Measurements from ENCODE around the gene UGT1A8.

The UGT1A8 gene

DNA sequence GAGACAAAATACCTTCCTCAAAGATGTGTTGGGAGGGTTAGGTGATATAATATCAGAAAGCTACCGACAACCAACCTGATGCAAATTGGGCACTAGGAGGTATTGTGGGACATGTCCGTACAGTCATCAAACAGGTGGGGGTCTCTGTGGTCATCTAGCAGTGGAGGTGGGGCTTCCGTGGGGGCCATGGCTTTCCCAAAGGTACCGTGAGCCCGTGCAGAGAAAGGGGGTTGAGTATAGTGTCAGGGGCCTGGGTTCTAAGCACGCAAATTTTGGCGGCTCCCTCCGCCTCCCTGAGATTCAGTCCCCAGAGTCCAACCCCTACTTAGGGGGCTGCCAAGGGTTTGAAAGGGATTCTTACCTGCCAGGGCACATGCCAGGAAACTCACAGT is 204.3 kb downstream of the UGT1A8 start:
- no peak for DNase-seq (ENCODE audit: low read depth, low spot score)
- H3K4me3 ChIP-seq (ENCODE audit: insufficient read length, low read depth): no peak overlapping the region
- TF ChIP-seq SUZ12 (IDR thresholded peaks at IDR 0.05; ENCODE audit: extremely low read depth, insufficient read depth, insufficient read length): no peak
- TF ChIP-seq ZNF274 (IDR thresholded peaks at IDR 0.05; ENCODE audit: low read depth, low read length): no peak
- no peak for TF ChIP-seq YY1 (IDR thresholded peaks at IDR 0.05; ENCODE audit: insufficient read depth, insufficient read length)
- peaks cover 7% of the 10 kb centered on the region for H3K4me1 ChIP-seq (ENCODE audit: insufficient read depth, insufficient read length)
- no peaks in the 10 kb centered on the region for H3K36me3 ChIP-seq (ENCODE audit: insufficient read depth, insufficient read length, low read length)
- H3K9ac ChIP-seq (ENCODE audit: insufficient read length, low read depth): no peak overlapping the region
- H3K9me3 ChIP-seq (ENCODE audit: insufficient read depth, low read length): no peaks in the 10 kb centered on the region
- H3K27me3 ChIP-seq (ENCODE audit: insufficient read depth, insufficient read length): peaks cover 2% of the 10 kb centered on the region

DNA sequence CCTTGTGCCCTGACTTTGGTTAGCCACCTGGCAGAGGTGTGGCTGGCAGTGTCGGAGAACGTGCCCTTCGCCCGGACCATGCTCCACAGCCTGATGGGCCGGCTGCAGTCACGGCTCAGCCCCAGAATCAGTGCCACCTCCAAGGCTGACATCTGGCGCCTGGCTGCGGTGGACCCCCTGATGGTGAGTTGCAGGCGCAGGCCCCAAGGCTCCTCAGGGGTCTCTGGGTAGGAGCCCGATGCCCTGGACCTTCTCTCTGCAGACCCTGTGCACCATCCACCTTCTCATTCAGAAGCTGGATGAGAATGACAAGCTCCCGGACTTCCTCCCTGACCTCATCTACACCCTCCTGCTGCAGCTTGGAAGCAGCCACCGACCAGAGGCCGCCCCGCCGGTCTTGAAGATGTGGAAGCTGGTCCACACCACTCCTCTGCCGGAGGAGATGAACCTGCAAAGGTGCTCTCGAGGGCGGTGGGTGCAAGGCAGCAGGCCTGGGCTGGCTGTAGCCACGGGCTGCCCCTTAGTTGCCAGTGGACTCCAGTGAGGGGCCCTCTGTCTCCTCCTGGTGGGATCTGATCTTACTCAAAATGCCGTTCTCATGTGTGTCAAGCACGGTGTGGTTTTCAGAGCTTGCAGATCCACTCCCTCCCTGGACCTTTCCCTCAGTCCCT is 204.8 kb downstream of the UGT1A8 start:
- Histone ChIP-seq H3K36me3 (ENCODE audit: insufficient read depth, insufficient read length, low read length) (no peaks in the 10 kb centered on the region), H3K27me3 (ENCODE audit: insufficient read depth, insufficient read length) (peaks cover 2% of the 10 kb centered on the region), H3K4me3 (ENCODE audit: insufficient read length, low read depth) (no peak overlapping the region), H3K4me1 (ENCODE audit: insufficient read depth, insufficient read length) (peaks cover 7% of the 10 kb centered on the region), H3K9me3 (ENCODE audit: insufficient read depth, low read length) (no peaks in the 10 kb centered on the region), H3K9ac (ENCODE audit: insufficient read length, low read depth) (no peak overlapping the region)
- no peak for TF ChIP-seq YY1 (IDR thresholded peaks at IDR 0.05; ENCODE audit: insufficient read depth, insufficient read length)
- no peak for TF ChIP-seq ZNF274 (IDR thresholded peaks at IDR 0.05; ENCODE audit: low read depth, low read length)
- TF ChIP-seq SUZ12 (IDR thresholded peaks at IDR 0.05; ENCODE audit: extremely low read depth, insufficient read depth, insufficient read length): no peak
- no peak for DNase-seq (ENCODE audit: low read depth, low spot score)

All from NT2/D1 (cell line).